CD4-positive, alpha-beta T cell (primary cell): ENCODE results near the gene ADO. TPM values are rescaled to one million over a fixed set of nuclear protein-coding genes. Genes with fewer than 3 reads are reported as not detected.

ENCODE experiments used
- ATAC-seq: fragments of 200-7000 bp; cut with Tn5 transposase; one replicate; pipeline ENCODE4 v1.10.0; 2022; ENCODE audit warnings: mild to moderate bottlenecking; ENCODE audit not compliant: poor library complexity
- CTCF ChIA-PET: fragments of 350-600 bp; sonication (Branson Sonifier 250); formaldehyde crosslinking; loops from one replicate; lab custom pipeline; 2021; ENCODE audit warnings: antibody characterized with exemption, inconsistent platforms; lab: Charles Lee
- POLR2A ChIA-PET: fragments of 350-600 bp; sonication (Branson Sonifier 250); formaldehyde crosslinking; loops from one replicate; lab custom pipeline; 2021; ENCODE audit warnings: antibody characterized with exemption, inconsistent platforms; lab: Charles Lee
- DNase-seq, 14 experiments: peaks; one replicate each; pipeline ENCODE4 v3.0.0-alpha.2; 2013 to 2020; ENCODE audit warnings: mixed read lengths in 2 of 14
- H3K27ac ChIP-seq, 2 donors: one replicate each; pipeline versions ENCODE4 v1.5.1 to v1.7.0; 2013; ENCODE audit warnings: low read length in 2 of 2, low read depth in 1 of 2, mild to moderate bottlenecking in 1 of 2
- H3K27me3 ChIP-seq, 2 experiments: 1 replicate in 1 of 2; 2 replicates in 1 of 2; pipeline versions ENCODE4 v1.6.1 to v1.7.0; 2013; ENCODE audit warnings: low read length in 2 of 2, control low read depth in 1 of 2, mild to moderate bottlenecking in 1 of 2, moderate library complexity in 1 of 2; ENCODE audit not compliant: insufficient read depth in 2 of 2, control insufficient read depth in 1 of 2
- H3K36me3 ChIP-seq: one replicate; pipeline ENCODE4 v1.6.1; 2013; ENCODE audit warnings: low read length, control low read depth; ENCODE audit not compliant: insufficient read depth
- H3K4me1 ChIP-seq: one replicate; pipeline ENCODE4 v1.6.1; 2013; ENCODE audit warnings: low read length, control low read depth; ENCODE audit not compliant: insufficient read depth
- H3K4me3 ChIP-seq: one replicate; pipeline ENCODE4 v1.5.1; 2013; ENCODE audit warnings: mild to moderate bottlenecking, low read length, moderate library complexity
- H3K9me3 ChIP-seq, 2 experiments: 1 replicate in 1 of 2; 2 replicates in 1 of 2; pipeline versions ENCODE4 v1.6.1 to v1.7.0; 2013; ENCODE audit warnings: low read length in 2 of 2, mild to moderate bottlenecking in 2 of 2, control low read depth in 1 of 2, moderate library complexity in 1 of 2; ENCODE audit not compliant: control insufficient read depth in 1 of 2, insufficient read depth in 1 of 2
- H3K27ac Mint-ChIP-seq: one replicate; pipeline ENCODE4 v1.8.0; 2020; ENCODE audit warnings: mixed read lengths
- H3K27me3 Mint-ChIP-seq: one replicate; pipeline ENCODE4 v1.8.0; 2021; ENCODE audit warnings: mixed read lengths
- H3K36me3 Mint-ChIP-seq: one replicate; pipeline ENCODE4 v1.8.0; 2021; ENCODE audit warnings: low read depth, mixed read lengths
- H3K4me1 Mint-ChIP-seq: one replicate; pipeline ENCODE4 v1.8.0; 2021; ENCODE audit warnings: low read depth, mixed read lengths
- H3K4me3 Mint-ChIP-seq: one replicate; pipeline ENCODE4 v1.8.0; 2020; ENCODE audit warnings: mild to moderate bottlenecking, mixed read lengths
- H3K9me3 Mint-ChIP-seq: one replicate; pipeline ENCODE4 v1.8.0; 2020; ENCODE audit warnings: mixed read lengths
- intact Hi-C, 2 experiments: fragments of 100-400 bp; cut with DNase I in 1 of 2; cut with micrococcal nuclease in 1 of 2; formaldehyde crosslinking; loops; one replicate each; pipeline versions ENCODE4 v1.15.1 to v1.9.0; 2023 to 2025; cut with DNase I, micrococcal nuclease
- total RNA-seq, 174 experiments: library from RNA in 2 of 174; stranded (reverse) in 2 of 174; gene quantifications; one replicate each; pipeline ENCODE4 v1.2.3 and lab custom pipeline; 2021 to 2026
- TF ChIP-seq, protein P1 (sequence below): fragments of 200-600 bp; IDR thresholded peaks from one replicate; pipeline ENCODE4 v1.8.0; 2022; ENCODE audit warnings: antibody characterized with exemption, mild to moderate bottlenecking

Gene ADO
- total RNA-seq, 2 experiments from 2014 or later, result 14.3 to 15.9 TPM

DNA sequence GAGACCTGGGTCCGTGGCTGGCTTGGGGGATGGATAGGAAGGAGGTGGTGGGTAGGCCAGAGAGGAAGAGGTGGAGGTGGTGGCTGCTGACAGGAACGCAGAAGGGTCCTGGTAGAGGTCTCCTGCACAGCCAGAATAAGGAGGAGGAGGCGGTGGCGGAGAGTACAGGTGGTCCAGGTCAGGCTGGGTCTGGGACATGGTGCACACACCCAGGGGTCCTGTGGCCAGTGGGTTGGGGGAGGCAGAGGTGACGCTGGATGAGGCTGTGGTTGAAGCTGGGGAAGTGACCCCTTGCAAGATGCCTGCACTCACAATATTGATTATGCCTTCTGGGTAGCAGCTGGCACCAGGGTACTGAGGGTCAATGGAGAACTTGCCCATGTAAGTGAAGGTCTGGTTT, 9.5 kb downstream of the ADO start:
- Histone ChIP-seq H3K36me3 (no peaks in the 10 kb centered on the region), H3K27me3 (peaks cover 15 to 20% of the 10 kb centered on the region in 2 experiments), H3K4me3 (no peak overlapping the region), H3K27ac (no peak overlapping the region), H3K9me3 (no peaks in the 10 kb centered on the region), H3K4me1 (peaks cover 51% of the 10 kb centered on the region)
- peaks cover 68% of the 10 kb centered on the region for H3K4me1 Mint-ChIP-seq
- peaks cover 11% of the 10 kb centered on the region for H3K36me3 Mint-ChIP-seq
- CTCF ChIA-PET, result no interaction called here
- intact Hi-C loops, result loop anchor here (10.0 kb wide), 3 partner anchors 289 to 909 kb away; partner anchors contain the start of gene ARID5B (in 1 of the 2)
- peak in 1 of 14 experiments; percentile 17 for DNase-seq
- H3K4me3 Mint-ChIP-seq, result peak overlapping the region; percentile 82
- H3K27ac Mint-ChIP-seq, result peak overlapping the region; percentile 53
- TF ChIP-seq, protein P1, sequence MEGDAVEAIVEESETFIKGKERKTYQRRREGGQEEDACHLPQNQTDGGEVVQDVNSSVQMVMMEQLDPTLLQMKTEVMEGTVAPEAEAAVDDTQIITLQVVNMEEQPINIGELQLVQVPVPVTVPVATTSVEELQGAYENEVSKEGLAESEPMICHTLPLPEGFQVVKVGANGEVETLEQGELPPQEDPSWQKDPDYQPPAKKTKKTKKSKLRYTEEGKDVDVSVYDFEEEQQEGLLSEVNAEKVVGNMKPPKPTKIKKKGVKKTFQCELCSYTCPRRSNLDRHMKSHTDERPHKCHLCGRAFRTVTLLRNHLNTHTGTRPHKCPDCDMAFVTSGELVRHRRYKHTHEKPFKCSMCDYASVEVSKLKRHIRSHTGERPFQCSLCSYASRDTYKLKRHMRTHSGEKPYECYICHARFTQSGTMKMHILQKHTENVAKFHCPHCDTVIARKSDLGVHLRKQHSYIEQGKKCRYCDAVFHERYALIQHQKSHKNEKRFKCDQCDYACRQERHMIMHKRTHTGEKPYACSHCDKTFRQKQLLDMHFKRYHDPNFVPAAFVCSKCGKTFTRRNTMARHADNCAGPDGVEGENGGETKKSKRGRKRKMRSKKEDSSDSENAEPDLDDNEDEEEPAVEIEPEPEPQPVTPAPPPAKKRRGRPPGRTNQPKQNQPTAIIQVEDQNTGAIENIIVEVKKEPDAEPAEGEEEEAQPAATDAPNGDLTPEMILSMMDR, result no peak
- H3K27me3 Mint-ChIP-seq, result peaks cover 30% of the 10 kb centered on the region
- ATAC-seq, result no peak
- POLR2A ChIA-PET, result interaction anchor here (1.3 to 5.7 kb wide), 4 partner anchors 9 to 319 kb away, joined by 3 to 106 read pairs (median 48); partner anchors contain the start of genes ADO and NRBF2
- H3K9me3 Mint-ChIP-seq, result no peaks in the 10 kb centered on the region

DNA sequence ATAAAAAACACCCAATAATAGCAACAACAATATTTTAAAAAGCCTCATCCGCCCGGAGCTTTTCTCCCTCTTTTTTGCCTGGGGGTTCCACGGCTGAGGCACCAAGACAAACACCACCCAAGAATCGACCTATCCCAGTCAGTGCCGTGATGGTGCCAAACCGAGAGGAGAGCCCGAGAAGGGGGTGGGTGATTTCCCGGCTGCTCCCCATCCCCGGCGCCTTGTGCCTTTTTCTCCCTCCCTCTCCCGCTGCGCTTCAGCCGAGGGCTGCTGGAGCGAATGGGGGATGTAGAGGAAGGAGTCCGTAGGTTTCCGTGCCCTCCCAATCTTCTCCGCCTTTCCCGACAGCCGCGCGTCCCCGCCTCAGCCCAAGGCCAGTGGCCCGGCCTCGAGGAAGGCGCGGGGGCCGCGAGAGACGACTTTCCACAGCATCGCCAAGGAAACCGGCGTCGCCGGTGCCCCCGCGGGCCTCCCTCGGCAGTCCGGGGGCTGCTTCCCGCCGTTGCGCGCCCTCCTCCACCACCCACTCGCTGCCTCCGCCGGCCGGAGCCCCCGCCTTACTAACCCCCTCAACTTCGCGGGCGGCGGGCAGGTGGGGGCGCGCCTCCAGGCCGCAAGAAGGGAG, 10.3 kb downstream of the ADO start:
- intact Hi-C loops, result loop anchor here (1.0 to 10.0 kb wide), 11 partner anchors 10 to 910 kb away; partner anchors contain the start of genes ARID5B (in 1 of the 2) and NRBF2 (in 1 of the 2)
- peak in 1 of 14 experiments; percentile 37 for DNase-seq

DNA sequence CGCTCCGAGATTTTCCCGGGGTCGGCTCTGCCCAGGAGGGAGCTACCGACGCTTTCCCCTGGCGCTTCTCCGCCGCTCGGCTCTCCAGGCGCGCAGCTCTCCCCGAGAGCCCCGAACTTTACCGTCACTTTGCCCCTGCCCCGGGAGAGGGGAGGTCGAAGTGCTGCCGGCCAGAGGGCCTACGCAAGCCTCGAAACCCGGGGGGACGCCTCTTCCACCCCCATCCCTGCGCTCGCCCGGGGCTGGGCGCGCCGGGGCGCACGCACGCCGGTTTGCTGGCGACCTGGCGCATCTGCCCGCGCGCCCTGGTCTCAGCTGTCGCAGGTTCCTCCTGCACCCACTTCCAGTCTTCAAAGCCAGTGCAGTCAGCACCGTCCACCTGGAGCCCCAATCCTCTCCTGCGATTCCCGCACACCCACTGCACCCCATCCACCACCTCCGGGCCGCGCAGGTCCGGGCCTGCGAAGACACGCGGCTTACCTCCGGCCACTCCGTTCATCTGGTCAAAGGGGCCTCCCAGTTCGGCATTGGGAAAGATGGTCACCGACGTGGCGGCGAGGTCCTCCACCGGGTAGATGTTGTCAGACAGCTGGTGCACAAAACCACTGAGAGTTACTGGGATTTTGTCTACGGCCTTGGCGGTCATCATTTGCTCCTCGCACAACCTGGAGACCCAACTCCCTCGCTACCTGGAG, 11.0 kb downstream of the ADO start:
- H3K4me1 Mint-ChIP-seq, result peaks cover 63% of the 10 kb centered on the region
- POLR2A ChIA-PET, result interaction anchor here (0.9 to 5.7 kb wide), 13 partner anchors 10 to 913 kb away, joined by 3 to 106 read pairs (median 7); partner anchors contain the start of genes ADO and NRBF2
- H3K27ac ChIP-seq, result no peak overlapping the region

More for the DNA sequence above, 10.3 kb downstream of the ADO start:
- Histone ChIP-seq H3K4me3 (peak overlapping the region; percentile 68), H3K27ac (no peak overlapping the region), H3K9me3 (no peaks in the 10 kb centered on the region), H3K36me3 (no peaks in the 10 kb centered on the region), H3K4me1 (peaks cover 55% of the 10 kb centered on the region), H3K27me3 (peaks cover 24 to 29% of the 10 kb centered on the region in 2 experiments)
- ChIA-PET CTCF (interaction anchor here (1.2 to 4.4 kb wide), 2 partner anchors 133 to 177 kb away, joined by 4 to 23 read pairs; no protein-coding TSS in a partner anchor), POLR2A (interaction anchor here (1.3 to 5.7 kb wide), 5 partner anchors 9 to 318 kb away, joined by 3 to 106 read pairs (median 38); partner anchors contain the start of genes ADO and NRBF2)
- Mint-ChIP-seq H3K9me3 (no peaks in the 10 kb centered on the region), H3K36me3 (peaks cover 11% of the 10 kb centered on the region), H3K27ac (peak overlapping the region; percentile 53), H3K4me1 (peaks cover 69% of the 10 kb centered on the region), H3K4me3 (peak overlapping the region; percentile 97), H3K27me3 (peaks cover 39% of the 10 kb centered on the region)
- no peak for ATAC-seq
- TF ChIP-seq, protein P1, result no peak

More for the DNA sequence above, 11.0 kb downstream of the ADO start:
- Mint-ChIP-seq H3K4me3 (peak overlapping the region; percentile 97), H3K27ac (peak overlapping the region; percentile 95), H3K27me3 (peaks cover 46% of the 10 kb centered on the region), H3K36me3 (peaks cover 11% of the 10 kb centered on the region), H3K9me3 (no peaks in the 10 kb centered on the region)
- ATAC-seq (no peak), DNase-seq (peak in 6 of 14 experiments; percentile 6 to 58 (median 34))
- Histone ChIP-seq H3K36me3 (no peaks in the 10 kb centered on the region), H3K9me3 (no peaks in the 10 kb centered on the region), H3K4me1 (peaks cover 55% of the 10 kb centered on the region), H3K4me3 (peak overlapping the region; percentile 68), H3K27me3 (peaks cover 31 to 34% of the 10 kb centered on the region in 2 experiments)
- CTCF ChIA-PET, result interaction anchor here (1.2 to 4.7 kb wide), 3 partner anchors 134 to 205 kb away, joined by 4 to 40 read pairs (median 23); no protein-coding TSS in a partner anchor
- TF ChIP-seq, protein P1, result no peak
- intact Hi-C loops, result loop anchor here (1.0 to 10.0 kb wide), 15 partner anchors 10 to 911 kb away; partner anchors contain the start of genes NRBF2 (in 2 of the 2), ADO (in 1 of the 2) and ARID5B (in 1 of the 2)
